B cell (primary cell): ENCODE data around the gene ATP2B3. TPM values are rescaled to one million over a fixed set of nuclear protein-coding genes. Genes with fewer than 3 reads are reported as not detected.

Experiments used
- ATAC-seq: fragments of 200-7000 bp; cut with Tn5 transposase; one replicate; pipeline ENCODE4 v1.10.0; 2021; ENCODE audit warnings: low read depth, mild to moderate bottlenecking, moderate number of reproducible peaks, moderate library complexity
- CTCF ChIA-PET: fragments of 350-600 bp; sonication (Branson Sonifier 250); formaldehyde crosslinking; loops from one replicate; lab custom pipeline; 2021; ENCODE audit warnings: antibody characterized with exemption, inconsistent platforms; lab: Charles Lee
- POLR2A ChIA-PET: fragments of 350-600 bp; sonication (Branson Sonifier 250); formaldehyde crosslinking; loops from one replicate; lab custom pipeline; 2021; ENCODE audit warnings: antibody characterized with exemption; lab: Charles Lee
- DNase-seq: peaks from one replicate; pipeline ENCODE4 v3.0.0; 2013
- H2AFZ ChIP-seq: 2 replicates; pipeline ENCODE4 v1.6.1; 2012; ENCODE audit warnings: mild to moderate bottlenecking, low read depth, low read length; ENCODE audit not compliant: insufficient read depth, poor library complexity, severe bottlenecking
- H3K27ac ChIP-seq, 2 donors: 1 replicate in 1 of 2; 2 replicates in 1 of 2; pipeline ENCODE4 v1.5.1; 2012 to 2013; ENCODE audit warnings: low read length in 2 of 2, mild to moderate bottlenecking in 2 of 2, moderate library complexity in 1 of 2
- H3K27me3 ChIP-seq, 4 experiments: fragments of 200-600 bp in 1 of 4; sonication (generic) in 1 of 4; replicated peaks in 1 of 4; 1 replicate in 2 of 4; 2 replicates in 2 of 4; pipeline versions ENCODE4 v1.6.1 to v1.7.0; 2013 to 2016; ENCODE audit warnings: low read length in 3 of 4, mild to moderate bottlenecking in 2 of 4, mixed read lengths in 1 of 4, moderate library complexity in 1 of 4; ENCODE audit not compliant: insufficient read depth in 4 of 4, control insufficient read depth in 3 of 4; ENCODE audit errors: control extremely low read depth in 1 of 4
- H3K36me3 ChIP-seq, 2 experiments: replicated peaks in 1 of 2; 1 replicate in 1 of 2; 2 replicates in 1 of 2; pipeline versions ENCODE4 v1.6.1 to v1.7.1; 2013; ENCODE audit warnings: low read length in 1 of 2; ENCODE audit not compliant: insufficient read depth in 2 of 2, control insufficient read depth in 1 of 2; ENCODE audit errors: control extremely low read depth in 1 of 2, extremely low read depth in 1 of 2
- H3K4me1 ChIP-seq, 2 donors: fragments of 200-600 bp in 1 of 2; sonication (generic) in 1 of 2; 1 replicate in 1 of 2; 2 replicates in 1 of 2; pipeline versions ENCODE4 v1.5.1 to v1.6.1; 2013 to 2017; ENCODE audit warnings: low read length in 2 of 2; ENCODE audit not compliant: control insufficient read depth in 2 of 2, insufficient read depth in 2 of 2
- H3K4me2 ChIP-seq: replicated peaks from 2 replicates; pipeline ENCODE3; 2012; ENCODE audit warnings: mild to moderate bottlenecking, low read depth, low read length; ENCODE audit not compliant: poor library complexity, severe bottlenecking
- H3K4me3 ChIP-seq, 5 experiments: fragments of 200-600 bp in 1 of 5; sonication (generic) in 1 of 5; 1 replicate in 3 of 5; 2 replicates in 2 of 5; pipeline versions ENCODE4 v1.5.1 to v1.7.0; 2011 to 2016; ENCODE audit warnings: low read length in 4 of 5, mild to moderate bottlenecking in 4 of 5, low read depth in 2 of 5, control low read depth in 1 of 5, moderate library complexity in 1 of 5; ENCODE audit not compliant: insufficient read depth in 1 of 5; ENCODE audit errors: control extremely low read depth in 1 of 5, extremely low read depth in 1 of 5
- H3K79me2 ChIP-seq: fragments of 200-600 bp; sonication (generic); one replicate; pipeline ENCODE4 v1.6.0; 2016; ENCODE audit warnings: low read length; ENCODE audit not compliant: control insufficient read depth, insufficient read depth
- H3K9ac ChIP-seq: fragments of 200-600 bp; sonication (generic); 2 replicates; pipeline ENCODE4 v1.6.1; 2017; ENCODE audit warnings: mild to moderate bottlenecking, low read length, moderate library complexity
- H3K9me3 ChIP-seq, 3 donors: one replicate each; pipeline versions ENCODE4 v1.6.1 to v1.7.1; 2013; ENCODE audit warnings: low read length in 2 of 3; ENCODE audit not compliant: control insufficient read depth in 2 of 3, insufficient read depth in 1 of 3; ENCODE audit errors: control extremely low read depth in 1 of 3
- H4K20me1 ChIP-seq: 2 replicates; pipeline ENCODE4 v1.6.0; 2012; ENCODE audit warnings: mild to moderate bottlenecking, low read length; ENCODE audit not compliant: insufficient read depth, control insufficient read depth, poor library complexity, severe bottlenecking
- H3K27ac Mint-ChIP-seq: one replicate; pipeline ENCODE4 v1.8.0; 2021; ENCODE audit warnings: mixed read lengths
- H3K27me3 Mint-ChIP-seq: one replicate; pipeline ENCODE4 v1.8.0; 2021; ENCODE audit warnings: mixed read lengths
- H3K4me1 Mint-ChIP-seq: one replicate; pipeline ENCODE4 v1.8.0; 2021; ENCODE audit warnings: mixed read lengths
- H3K4me3 Mint-ChIP-seq: one replicate; pipeline ENCODE4 v1.8.0; 2021; ENCODE audit warnings: mixed read lengths
- H3K9me3 Mint-ChIP-seq: one replicate; pipeline ENCODE4 v1.8.0; 2022; ENCODE audit warnings: mixed read lengths; ENCODE audit not compliant: insufficient read depth
- CTCF ChIP-seq: fragments of 200-600 bp; IDR thresholded peaks from one replicate; pipeline ENCODE4 v1.8.0; 2022; ENCODE audit warnings: antibody characterized with exemption, mild to moderate bottlenecking
- EZH2 ChIP-seq: IDR thresholded peaks from 2 replicates; pipeline ENCODE4 v1.6.1; 2012; ENCODE audit warnings: borderline replicate concordance, low read depth, mild to moderate bottlenecking, moderate library complexity, low read length; ENCODE audit not compliant: insufficient read depth, poor library complexity, severe bottlenecking
- WGBS: methylation state at CpG from one replicate; pipeline ENCODE4 v1.1.5; 2013; ENCODE audit warnings: missing lambda C conversion rate; ENCODE audit not compliant: insufficient coverage; 5-methylcytosine and 5-hydroxymethylcytosine counted together
- intact Hi-C: fragments of 100-400 bp; cut with micrococcal nuclease; formaldehyde crosslinking; loops from one replicate; pipeline ENCODE4 v1.10.0; 2022
- polyA plus RNA-seq: library from polyadenylated mRNA; depleted of rRNA; stranded (reverse); fragments of >200 nt; gene quantifications from 2 replicates; pipeline ENCODE4 v1.2.3, GENCODE V29; 2012
- total RNA-seq, 2 donors: library from RNA; stranded (reverse); fragments of 120-200 nt in 1 of 2; gene quantifications; 1 replicate in 1 of 2; 2 replicates in 1 of 2; pipeline versions ENCODE4 v1.2.3 to v1.2.4, GENCODE V29; 2013 to 2022

ATP2B3 gene
- total and polyA plus RNA-seq, 2 donors (not counting 1 experiment from before 2014, with no cell fraction given), result not detected

- Mint-ChIP-seq H3K4me3 (no peak overlapping the region), H3K27me3 (peaks cover 14% of the 10 kb centered on the region), H3K4me1 (no peaks in the 10 kb centered on the region), H3K27ac (no peak overlapping the region), H3K9me3 (no peaks in the 10 kb centered on the region)
- CTCF ChIA-PET, result interaction anchor here (1.3 kb wide), 1 partner anchor 63 kb away, joined by 3 read pairs; no protein-coding TSS in a partner anchor
- intact Hi-C loops, result no loop called here
- H4K20me1 ChIP-seq, result no peaks in the 10 kb centered on the region
- no peak overlapping the region for H3K4me3 ChIP-seq
- no peak overlapping the region for H3K9ac ChIP-seq
- WGBS, result 100% methylated on average over 1 of the region's 3 CpGs
- H3K4me2 ChIP-seq, result no peak overlapping the region
- H2AFZ ChIP-seq, result no peak overlapping the region
- no peak for TF ChIP-seq CTCF
- no peak for TF ChIP-seq EZH2
- no peaks in the 10 kb centered on the region for H3K79me2 ChIP-seq
- ATAC-seq (no peak), DNase-seq (no peak)
- H3K4me1 ChIP-seq, result no peaks in the 10 kb centered on the region
- peaks cover 0 to 6% (median 0%) of the 10 kb centered on the region in 4 experiments for H3K27me3 ChIP-seq
- no peaks in the 10 kb centered on the region for H3K36me3 ChIP-seq
- H3K9me3 ChIP-seq, result no peaks in the 10 kb centered on the region
- no peak overlapping the region for H3K27ac ChIP-seq
- POLR2A ChIA-PET, result no interaction called here
Measured at GRCh38 chrX:153524234-153524633, 6.8 kb downstream of the ATP2B3 start.

- Histone ChIP-seq H2AFZ (no peak overlapping the region), H3K4me1 (no peaks in the 10 kb centered on the region), H3K4me3 (no peak overlapping the region), H3K36me3 (no peaks in the 10 kb centered on the region), H3K27me3 (peaks cover 0 to 5% (median 0%) of the 10 kb centered on the region in 4 experiments), H3K79me2 (no peaks in the 10 kb centered on the region), H4K20me1 (no peaks in the 10 kb centered on the region), H3K27ac (no peak overlapping the region), H3K9me3 (no peaks in the 10 kb centered on the region), H3K4me2 (no peak overlapping the region), H3K9ac (no peak overlapping the region)
- POLR2A ChIA-PET, result no interaction called here
- DNase-seq (no peak), ATAC-seq (no peak)
- Mint-ChIP-seq H3K4me3 (no peak overlapping the region), H3K4me1 (no peaks in the 10 kb centered on the region), H3K27ac (no peak overlapping the region), H3K9me3 (no peaks in the 10 kb centered on the region), H3K27me3 (peaks cover 10% of the 10 kb centered on the region)
- CTCF ChIA-PET, result interaction anchor here (0.6 kb wide), 1 partner anchor 16 kb away, joined by 3 read pairs; no protein-coding TSS in a partner anchor
- WGBS, result 83% methylated on average over 2 of the region's 6 CpGs
- TF ChIP-seq EZH2, result no peak
- TF ChIP-seq CTCF, result no peak
- intact Hi-C loops, result no loop called here
Measured at GRCh38 chrX:153525451-153525850, 8.0 kb downstream of the ATP2B3 start.
